ENCODE data around the gene ZFPL1.
A peak's percentile ranks its signal among the peaks of the same experiment; 100 is the strongest.
"Not testable (repeated sequence)": the region's sequence is repeated elsewhere in the genome, so short reads cannot be mapped to it uniquely, and the experiment has no call there.

Gene ZFPL1

DNA sequence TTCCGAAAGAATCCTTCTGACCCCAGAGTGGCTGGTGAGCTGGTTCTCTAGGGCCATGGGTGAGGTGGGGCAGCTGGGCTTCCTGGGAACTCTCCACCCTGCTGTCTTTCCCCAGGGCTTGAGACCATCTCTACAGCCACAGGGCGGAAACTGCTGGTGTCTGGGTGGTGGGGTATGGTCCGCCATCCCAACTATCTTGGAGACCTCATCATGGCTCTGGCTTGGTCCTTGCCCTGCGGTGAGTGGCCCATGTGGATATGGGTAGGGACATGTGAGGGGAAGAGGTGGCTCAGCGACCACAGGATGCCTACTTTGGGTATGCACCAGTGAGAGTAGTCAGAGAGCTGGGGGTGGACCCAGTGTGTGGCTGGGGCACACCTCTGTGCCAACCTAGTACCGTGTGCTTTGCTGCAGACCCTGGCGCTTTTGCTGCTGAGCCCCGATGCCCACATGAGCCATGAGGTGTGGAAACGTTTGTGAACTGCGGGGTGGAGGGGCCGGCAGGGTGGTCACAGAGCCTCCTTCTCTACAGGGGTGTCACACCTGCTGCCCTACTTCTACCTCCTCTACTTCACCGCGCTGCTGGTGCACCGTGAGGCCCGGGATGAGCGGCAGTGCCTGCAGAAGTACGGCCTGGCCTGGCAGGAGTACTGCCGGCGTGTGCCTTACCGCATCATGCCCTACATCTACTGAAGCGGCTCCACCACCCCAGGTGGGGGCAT lies 31.5 kb downstream of the ZFPL1 start:
- DNase-seq, result no peak

DNA sequence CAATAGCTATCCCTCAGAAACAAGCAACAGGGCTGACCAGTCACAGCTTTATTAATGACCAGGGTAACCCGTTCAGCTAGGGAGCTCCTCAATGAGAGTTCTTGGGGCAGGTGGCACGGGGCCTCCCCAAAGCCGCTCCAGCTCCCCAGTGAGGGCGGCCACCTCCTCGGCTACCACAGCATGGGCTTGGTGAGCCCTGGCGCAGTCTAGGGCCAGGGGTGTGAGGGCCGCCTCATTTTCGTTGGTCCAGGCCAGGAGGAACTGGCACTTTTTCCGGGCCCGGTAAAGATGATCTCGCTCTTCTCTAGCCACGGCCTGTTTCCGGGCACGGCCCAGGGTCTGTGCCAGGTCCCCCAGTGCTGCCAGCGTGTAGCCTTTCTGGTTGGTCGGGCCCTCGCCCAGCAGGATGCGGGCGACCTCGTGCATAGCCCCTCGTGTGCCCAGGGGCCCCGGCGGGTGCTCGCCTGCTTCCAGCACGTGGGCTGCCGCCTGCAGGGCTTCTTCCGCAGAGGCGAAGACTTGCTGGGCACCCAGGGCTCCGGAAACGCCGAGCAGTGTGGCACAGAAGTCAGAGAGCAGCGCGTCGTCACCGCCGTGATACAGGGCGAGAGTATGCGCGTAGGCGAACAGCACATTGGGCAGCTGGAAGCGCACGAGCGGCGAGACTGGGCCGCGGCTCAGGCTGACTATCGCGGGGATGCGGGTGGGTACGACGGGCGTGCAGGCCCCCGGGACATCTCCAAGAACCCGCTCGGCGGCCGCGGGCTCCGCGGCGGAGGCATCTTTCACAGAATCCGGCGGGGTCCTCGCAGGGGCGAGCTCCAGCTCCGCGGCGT lies 32.6 kb downstream of the ZFPL1 start:
- DNase-seq, result peak; percentile 20

- DNase-seq, result peak; percentile 99
Observed at GRCh38 chr11:65117206-65118096, 33.4 kb downstream of the ZFPL1 start, which contains the start of gene ZNHIT2. TSS of gene ZNHIT2 (minus strand) at chr11:65117701. CDS start at chr11:65117653, 48 bp downstream.

DNA sequence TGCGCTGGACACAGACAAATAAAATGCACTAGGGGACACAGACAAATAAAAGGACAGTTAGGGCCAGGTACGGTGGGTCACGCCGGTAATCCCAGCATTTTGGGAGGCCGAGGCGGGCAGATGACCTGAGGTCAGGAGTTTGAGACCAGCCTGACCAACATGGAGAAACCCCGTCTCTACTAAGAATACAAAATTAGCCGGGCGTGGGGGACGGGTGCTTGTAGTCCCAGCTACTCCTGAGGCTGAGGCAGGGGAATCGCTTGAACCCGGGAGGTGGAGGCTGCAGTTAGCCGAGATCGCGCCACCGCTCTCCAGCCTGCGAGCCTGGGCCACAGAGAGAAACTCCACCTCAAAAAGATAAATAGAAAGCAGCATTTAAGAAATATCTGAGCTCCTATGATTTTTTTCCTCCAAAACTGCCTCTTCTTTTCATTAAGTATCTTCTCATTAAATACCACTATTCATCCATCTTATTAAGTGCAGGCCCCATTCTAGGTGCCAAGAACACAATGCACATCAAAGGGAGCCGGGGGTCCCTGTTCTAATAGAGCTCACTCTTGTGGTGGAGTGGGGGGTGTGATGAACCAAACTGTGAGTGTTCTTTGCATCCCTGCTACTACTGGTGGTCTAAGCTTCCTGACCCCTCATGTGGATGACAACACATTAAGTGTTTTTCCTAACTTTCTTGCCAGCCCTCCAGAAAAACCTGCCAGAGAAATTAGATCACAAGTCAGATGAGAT lies 34.2 kb downstream of the ZFPL1 start:
- DNase-seq, result no peak

DNA sequence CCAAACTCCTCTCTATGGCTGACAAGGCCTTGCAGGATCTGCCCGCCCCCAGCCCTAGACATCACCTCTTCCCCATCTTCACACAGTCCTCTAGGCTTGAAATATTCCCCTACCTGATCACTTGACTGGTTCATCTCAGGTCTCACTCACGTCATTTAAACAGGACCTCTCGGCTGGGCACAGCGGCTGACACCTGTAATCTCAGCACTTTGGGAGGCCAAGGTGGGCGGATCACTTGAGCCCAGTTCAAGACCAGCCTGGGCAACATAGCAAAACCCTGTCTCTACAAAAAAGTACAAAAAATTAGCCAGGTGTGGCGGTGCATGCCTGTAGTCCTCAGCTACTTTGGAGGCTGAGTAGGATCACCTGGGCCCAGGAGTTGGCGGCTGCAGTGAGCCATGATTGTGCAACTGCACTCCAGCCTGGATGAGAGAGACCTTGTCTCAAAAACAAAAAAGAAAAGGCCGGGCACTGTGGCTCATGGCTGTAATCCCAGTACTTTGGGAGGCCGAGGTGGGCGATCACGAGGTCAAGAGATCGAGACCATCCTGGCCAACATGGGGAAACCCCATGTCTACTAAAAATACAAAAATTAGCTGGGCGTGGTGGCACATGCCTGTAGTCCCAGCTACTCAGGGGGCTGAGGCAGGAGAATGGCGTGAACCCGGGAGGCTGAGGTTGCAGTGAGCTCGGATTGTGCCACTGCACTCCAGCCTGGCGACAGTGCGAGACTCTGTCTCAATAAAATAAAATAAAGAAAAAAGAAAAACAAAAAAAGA lies 35.1 kb downstream of the ZFPL1 start:
- not testable (repeated sequence) for DNase-seq

DNA sequence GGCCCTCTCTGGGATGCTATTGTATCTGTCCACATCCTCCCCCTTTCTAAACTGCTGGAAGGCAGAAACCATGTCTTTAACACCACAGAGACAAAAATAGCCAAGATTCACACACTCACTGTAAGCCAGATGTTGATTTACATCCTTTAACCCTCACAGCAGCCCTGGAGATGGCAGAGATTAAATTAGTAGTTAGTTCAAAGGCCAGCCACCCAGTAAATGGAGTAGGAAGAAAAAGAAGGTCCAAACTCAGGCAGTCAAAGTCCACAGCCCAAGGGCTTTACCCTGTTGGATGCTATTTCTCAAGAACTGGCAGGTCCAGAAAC lies 35.6 kb downstream of the ZFPL1 start:
- DNase-seq, result no peak

DNA sequence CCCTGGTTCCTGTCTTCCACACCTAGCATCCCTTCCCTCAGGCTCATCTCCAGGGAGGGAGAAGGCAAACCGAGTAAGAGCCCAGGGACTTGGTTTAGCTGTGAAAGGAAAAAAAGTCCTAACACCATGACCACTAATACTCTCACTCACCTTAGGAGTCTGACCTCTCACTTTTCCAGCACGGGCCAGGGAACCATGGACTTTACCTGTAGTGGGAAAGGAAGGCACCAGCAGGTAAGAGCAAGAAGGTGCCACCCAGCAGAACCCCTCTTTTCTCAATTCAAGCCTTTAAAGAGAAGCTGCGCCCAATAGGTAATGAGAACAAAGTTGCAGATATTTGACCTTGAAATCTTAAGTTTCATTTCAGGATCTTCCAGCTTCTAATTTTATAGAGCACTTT lies 36.8 kb downstream of the ZFPL1 start:
- DNase-seq, result no peak

- no peak for DNase-seq
Observed at GRCh38 chr11:65121447-65121864, 37.4 kb downstream of the ZFPL1 start.

GRCh38 chr11:65121865-65122696 lies 38.1 kb downstream of the ZFPL1 start, which contains the start of the genes FAU and MRPL49:
TSS of gene FAU (minus strand) at chr11:65122134. CDS start at chr11:65121813, 321 bp downstream.
TSS of gene MRPL49 (plus strand) at chr11:65122321. CDS start at chr11:65122347, 26 bp downstream.
- DNase-seq, result peak; percentile 95

DNA sequence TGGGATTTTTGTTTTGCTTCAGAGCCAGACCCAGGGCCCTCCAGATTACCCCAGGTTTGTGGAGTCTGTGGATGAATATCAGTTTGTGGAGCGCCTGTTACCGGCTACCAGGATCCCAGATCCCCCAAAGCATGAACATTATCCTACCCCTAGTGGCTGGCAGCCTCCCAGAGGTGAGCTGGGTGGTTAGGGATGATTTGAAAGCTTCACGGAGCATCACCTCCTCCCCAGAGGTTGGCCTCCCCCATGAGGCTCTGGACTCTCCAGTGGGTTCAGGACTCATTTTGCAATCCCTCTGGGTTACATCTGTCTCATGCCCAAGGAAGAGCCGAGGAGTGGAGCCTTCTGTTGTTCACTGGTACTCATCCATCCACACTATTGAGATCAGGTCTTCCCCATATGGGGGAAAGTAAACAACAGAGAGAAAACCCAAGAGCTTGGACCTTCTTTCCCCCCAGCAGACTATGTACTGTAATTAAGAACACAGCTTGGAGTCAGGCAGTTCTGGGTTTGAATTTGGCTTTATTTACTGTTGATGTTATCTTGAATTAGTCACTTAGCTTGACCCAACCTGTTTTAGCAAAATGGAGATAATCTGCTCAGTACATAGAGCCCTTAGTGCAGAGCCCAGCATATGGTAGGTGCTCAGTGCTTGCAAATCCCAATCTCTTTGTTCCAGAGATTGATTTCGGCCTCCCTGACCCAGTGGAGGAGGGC lies 40.6 kb downstream of the ZFPL1 start:
- no peak for DNase-seq

- DNase-seq, result no peak
Observed at GRCh38 chr11:65125197-65126056, 41.4 kb downstream of the ZFPL1 start.

GRCh38 chr11:65126624-65127274 lies 42.7 kb downstream of the ZFPL1 start:
- no peak for DNase-seq

DNA sequence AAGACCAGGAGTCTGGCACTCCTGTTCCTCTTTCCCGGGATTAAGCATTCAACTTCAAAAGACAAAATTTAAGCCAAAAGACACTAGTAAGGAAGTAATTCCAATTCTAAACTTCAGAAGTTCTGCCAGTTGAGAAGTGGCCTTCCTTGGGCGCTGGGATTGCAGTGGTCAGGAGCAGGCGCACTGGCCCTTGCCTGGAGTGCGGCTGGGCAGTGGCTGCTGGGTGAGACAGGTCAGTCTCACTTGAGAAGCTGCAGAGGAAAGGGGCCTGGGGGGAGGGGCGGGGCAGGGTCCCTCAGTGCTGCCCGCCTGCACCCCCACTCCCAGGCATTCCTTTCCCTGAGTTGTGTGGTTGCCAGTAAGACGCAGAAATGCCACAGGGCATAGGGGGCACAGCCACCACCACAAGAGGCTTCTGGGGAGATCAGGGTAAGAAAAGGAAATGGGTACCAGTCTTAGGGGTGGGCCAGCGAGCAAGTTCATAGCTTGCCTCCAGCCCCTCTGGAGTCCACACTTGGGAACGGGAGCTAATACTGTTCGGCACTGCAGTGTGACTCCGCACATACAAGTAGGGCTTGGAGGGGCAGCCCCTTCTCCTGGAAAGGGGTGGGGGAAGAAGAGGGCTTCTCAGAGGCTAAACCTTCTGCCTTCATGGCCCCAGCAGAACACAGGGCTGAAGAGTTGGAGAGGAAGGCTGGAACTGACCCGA lies 43.6 kb downstream of the ZFPL1 start:
- no peak for DNase-seq

GRCh38 chr11:65128182-65129145 lies 44.4 kb downstream of the ZFPL1 start:
- no peak for DNase-seq

DNA sequence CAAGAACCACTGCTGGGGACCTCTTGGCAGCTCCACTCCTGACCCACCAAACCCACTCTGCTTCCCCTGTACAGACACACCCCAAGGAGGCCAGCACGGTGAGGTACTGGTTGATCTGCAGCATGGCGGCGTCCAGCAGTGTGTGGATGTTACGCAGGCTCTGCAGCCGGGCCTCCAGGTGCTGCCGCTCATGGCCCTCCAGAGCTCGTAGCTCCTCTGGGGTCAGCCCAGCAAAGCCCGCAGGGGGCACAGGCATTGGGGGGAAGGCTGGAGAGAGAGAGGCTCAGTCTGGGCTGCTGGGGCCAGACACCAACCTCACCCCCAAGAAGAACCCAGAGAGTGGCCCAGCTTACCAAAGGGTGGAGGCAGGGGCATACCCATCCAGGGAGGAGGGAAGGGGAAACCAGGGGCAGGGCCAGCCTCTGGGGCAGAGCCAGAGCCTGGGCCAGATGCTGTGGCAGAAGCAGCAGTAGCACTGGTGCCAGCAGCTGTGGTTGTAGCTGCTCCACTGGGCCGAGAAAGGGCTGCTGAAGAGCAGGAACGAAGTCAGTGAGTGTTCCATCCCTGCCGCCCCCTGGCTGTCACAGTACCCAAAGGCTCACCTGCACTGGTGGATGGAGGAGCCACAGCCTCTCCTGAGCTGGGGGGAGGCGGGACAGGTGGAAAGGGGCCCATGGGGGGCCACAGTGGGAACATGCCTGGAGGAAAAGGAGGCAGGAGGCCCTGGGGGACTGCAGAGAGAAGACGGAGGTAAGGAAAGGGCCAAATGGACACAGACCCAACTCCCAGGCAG lies 45.8 kb downstream of the ZFPL1 start:
- DNase-seq, result no peak

All from fibroblast of skin of scalp (primary cell).